Fibroblast of lung (primary cell): ENCODE data around the gene FAM228A.

Experiments used
- EZH2 ChIP-seq: IDR thresholded peaks from 2 replicates; pipeline ENCODE4 v1.5.1; 2012; ENCODE audit warnings: low read length, control low read depth, mild to moderate bottlenecking; ENCODE audit errors: missing control alignments
- TF ChIP-seq, protein P1 (sequence below), 2 donors: IDR thresholded peaks in 1 of 2; conservative IDR thresholded peaks in 1 of 2; 1 replicate in 1 of 2; 2 replicates in 1 of 2; pipeline ENCODE4 v1.5.1; 2011 to 2012; ENCODE audit warnings: low read length in 2 of 2, control low read depth in 1 of 2, inconsistent platforms in 1 of 2, low read depth in 1 of 2, mild to moderate bottlenecking in 1 of 2

DNA sequence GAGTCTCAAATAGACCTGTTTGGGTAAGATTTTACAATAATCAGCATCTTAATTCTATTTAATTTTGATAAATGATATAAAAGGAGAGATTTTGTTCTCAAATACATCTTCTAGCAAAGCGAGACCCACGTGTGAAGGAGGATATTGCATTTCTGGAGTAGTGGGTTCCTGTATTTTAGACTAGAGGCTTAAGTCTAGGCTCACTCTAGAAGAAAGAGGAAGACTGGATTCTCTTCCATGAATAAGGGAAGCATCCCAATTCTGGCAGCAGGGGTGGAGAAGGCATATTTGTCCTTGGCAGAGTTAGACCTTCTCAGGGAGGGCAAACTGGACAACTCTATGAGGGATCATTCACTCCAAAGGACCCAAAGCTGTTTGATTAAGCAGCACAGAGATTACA, 11.3 kb upstream of the FAM228A start:
- TF ChIP-seq, protein P1, sequence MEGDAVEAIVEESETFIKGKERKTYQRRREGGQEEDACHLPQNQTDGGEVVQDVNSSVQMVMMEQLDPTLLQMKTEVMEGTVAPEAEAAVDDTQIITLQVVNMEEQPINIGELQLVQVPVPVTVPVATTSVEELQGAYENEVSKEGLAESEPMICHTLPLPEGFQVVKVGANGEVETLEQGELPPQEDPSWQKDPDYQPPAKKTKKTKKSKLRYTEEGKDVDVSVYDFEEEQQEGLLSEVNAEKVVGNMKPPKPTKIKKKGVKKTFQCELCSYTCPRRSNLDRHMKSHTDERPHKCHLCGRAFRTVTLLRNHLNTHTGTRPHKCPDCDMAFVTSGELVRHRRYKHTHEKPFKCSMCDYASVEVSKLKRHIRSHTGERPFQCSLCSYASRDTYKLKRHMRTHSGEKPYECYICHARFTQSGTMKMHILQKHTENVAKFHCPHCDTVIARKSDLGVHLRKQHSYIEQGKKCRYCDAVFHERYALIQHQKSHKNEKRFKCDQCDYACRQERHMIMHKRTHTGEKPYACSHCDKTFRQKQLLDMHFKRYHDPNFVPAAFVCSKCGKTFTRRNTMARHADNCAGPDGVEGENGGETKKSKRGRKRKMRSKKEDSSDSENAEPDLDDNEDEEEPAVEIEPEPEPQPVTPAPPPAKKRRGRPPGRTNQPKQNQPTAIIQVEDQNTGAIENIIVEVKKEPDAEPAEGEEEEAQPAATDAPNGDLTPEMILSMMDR (conservative IDR thresholded peaks at IDR 0.05 in 1 of 2, IDR thresholded peaks at IDR 0.05 in 1 of 2; ENCODE audit: low read depth in 1 of 2, low read length in 2 of 2), result no peak
- no peak for TF ChIP-seq EZH2
